ENCODE results near the gene FAM43B. TPM values are rescaled to one million over a fixed set of nuclear protein-coding genes. Genes with fewer than 3 reads are reported as not detected.
A peak's percentile ranks its signal among the peaks of the same experiment; 100 is the strongest.

FAM43B gene
- total RNA-seq: under 1 TPM; 0.16 to 0.33 (median 0.29) TPM

DNA sequence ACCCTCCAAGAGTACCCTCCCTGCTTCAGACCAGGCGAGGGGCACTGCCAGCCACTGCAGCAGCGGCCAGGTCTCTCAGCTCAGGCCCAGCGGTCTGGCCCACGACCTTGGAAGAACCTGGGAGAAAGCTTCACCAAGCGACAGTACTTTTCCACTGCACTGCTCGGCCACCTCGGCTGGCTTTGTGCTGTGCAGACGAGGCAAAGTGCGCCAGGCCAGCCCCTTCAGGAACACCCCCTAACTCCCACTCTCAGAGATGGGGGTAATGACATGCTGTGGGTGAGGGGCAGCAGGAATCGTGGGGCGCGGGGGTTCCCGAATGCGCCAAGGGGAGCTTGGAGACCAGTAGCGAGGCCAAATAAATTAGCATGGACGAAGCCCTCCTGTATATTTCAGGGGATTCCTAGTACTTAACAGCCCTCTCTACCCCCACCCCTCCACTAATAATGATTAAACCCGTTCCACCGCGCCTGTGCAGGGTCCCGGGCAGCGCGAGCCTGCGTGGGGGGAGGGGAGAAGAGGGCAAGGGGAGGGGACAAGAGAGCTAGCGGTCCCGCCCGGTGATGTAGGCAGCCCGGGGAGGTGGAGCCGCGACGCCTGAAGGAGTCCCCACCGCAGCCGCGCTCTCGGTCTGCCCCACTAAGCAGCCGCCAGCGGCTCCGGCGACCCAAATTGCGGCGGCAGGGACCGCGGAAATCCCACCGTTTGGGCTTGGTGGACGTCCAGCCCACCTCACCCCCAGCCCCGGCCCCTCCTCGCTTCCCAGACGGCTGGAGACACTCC is at the start of gene FAM43B:
Gene FAM43B (plus strand): TSS at position 629 of the 783 bp plus-strand sequence. CDS start 401 bp downstream, outside the sequence.
- no peak for DNase-seq (ENCODE audit: low spot score in 2 of 2)
- Histone ChIP-seq H3K27me3 (peaks cover 0 to 35% of the 10 kb centered on the region in 2 donors), H3K4me3 (peak within 1 kb of the TSS; percentile 50 to 69 (median 52)), H3K27ac (peak within 1 kb of the TSS in 1 of 2 donors; percentile 78), H3K36me3 (no peaks in the 10 kb centered on the region), H3K9me3 (no peaks in the 10 kb centered on the region), H3K4me1 (peaks cover 0 to 6% of the 10 kb centered on the region in 2 donors)
- intact Hi-C loops (cut with DNase I; ENCODE audit: low total_unique reads): no loop called here
- TF ChIP-seq, protein P1, sequence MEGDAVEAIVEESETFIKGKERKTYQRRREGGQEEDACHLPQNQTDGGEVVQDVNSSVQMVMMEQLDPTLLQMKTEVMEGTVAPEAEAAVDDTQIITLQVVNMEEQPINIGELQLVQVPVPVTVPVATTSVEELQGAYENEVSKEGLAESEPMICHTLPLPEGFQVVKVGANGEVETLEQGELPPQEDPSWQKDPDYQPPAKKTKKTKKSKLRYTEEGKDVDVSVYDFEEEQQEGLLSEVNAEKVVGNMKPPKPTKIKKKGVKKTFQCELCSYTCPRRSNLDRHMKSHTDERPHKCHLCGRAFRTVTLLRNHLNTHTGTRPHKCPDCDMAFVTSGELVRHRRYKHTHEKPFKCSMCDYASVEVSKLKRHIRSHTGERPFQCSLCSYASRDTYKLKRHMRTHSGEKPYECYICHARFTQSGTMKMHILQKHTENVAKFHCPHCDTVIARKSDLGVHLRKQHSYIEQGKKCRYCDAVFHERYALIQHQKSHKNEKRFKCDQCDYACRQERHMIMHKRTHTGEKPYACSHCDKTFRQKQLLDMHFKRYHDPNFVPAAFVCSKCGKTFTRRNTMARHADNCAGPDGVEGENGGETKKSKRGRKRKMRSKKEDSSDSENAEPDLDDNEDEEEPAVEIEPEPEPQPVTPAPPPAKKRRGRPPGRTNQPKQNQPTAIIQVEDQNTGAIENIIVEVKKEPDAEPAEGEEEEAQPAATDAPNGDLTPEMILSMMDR (IDR thresholded peaks at IDR 0.05): no peak

- Histone ChIP-seq H3K36me3 (peaks cover 3% of the 10 kb centered on the region), H3K4me1 (no peaks in the 10 kb centered on the region), H3K27ac (no peak overlapping the region), H3K4me3 (no peak overlapping the region), H3K27me3 (no peaks in the 10 kb centered on the region), H3K9me3 (no peaks in the 10 kb centered on the region)
- intact Hi-C loops (cut with DNase I; ENCODE audit: low total_unique reads): loop anchor here (5.0 kb wide), 1 partner anchor 797 kb away; no protein-coding TSS in a partner anchor
- no peak for DNase-seq (ENCODE audit: low spot score in 2 of 2)
- TF ChIP-seq POLR2AphosphoS5 (IDR thresholded peaks at IDR 0.05) (no peak), POLR2A (IDR thresholded peaks at IDR 0.05) (no peak)
- TF ChIP-seq, protein P1 (IDR thresholded peaks at IDR 0.05): no peak
Measured at GRCh38 chr1:20505488-20505887, 46.9 kb upstream of the FAM43B start.

- TF ChIP-seq POLR2A (IDR thresholded peaks at IDR 0.05) (no peak), POLR2AphosphoS5 (IDR thresholded peaks at IDR 0.05) (no peak)
- TF ChIP-seq, protein P1 (IDR thresholded peaks at IDR 0.05): no peak
- H3K4me1 ChIP-seq: no peaks in the 10 kb centered on the region
- peak overlapping the region in 1 of 2 donors; percentile 90 for H3K27ac ChIP-seq
- peak overlapping the region; percentile 63 to 94 (median 78) for H3K4me3 ChIP-seq
- H3K36me3 ChIP-seq: no peaks in the 10 kb centered on the region
- intact Hi-C loops (cut with DNase I; ENCODE audit: low total_unique reads): loop anchor here (5.0 kb wide), 1 partner anchor 795 kb away; no protein-coding TSS in a partner anchor
- no peaks in the 10 kb centered on the region for H3K9me3 ChIP-seq
- H3K27me3 ChIP-seq: no peaks in the 10 kb centered on the region
- no peak for DNase-seq (ENCODE audit: low spot score in 2 of 2)
Measured at GRCh38 chr1:20507248-20507563, 45.2 kb upstream of the FAM43B start.

- Histone ChIP-seq H3K27me3 (no peaks in the 10 kb centered on the region), H3K27ac (peak within 1 kb of the TSS; percentile 86 to 90), H3K36me3 (no peaks in the 10 kb centered on the region), H3K4me3 (peak within 1 kb of the TSS; percentile 63 to 94 (median 78)), H3K4me1 (no peaks in the 10 kb centered on the region), H3K9me3 (no peaks in the 10 kb centered on the region)
- TF ChIP-seq POLR2AphosphoS5 (IDR thresholded peaks at IDR 0.05): peak; percentile 89 to 93 (median 91)
- TF ChIP-seq POLR2A (IDR thresholded peaks at IDR 0.05): peak; percentile 73
- TF ChIP-seq, protein P1 (IDR thresholded peaks at IDR 0.05): no peak
- intact Hi-C loops (cut with DNase I; ENCODE audit: low total_unique reads): loop anchor here (5.0 kb wide), 1 partner anchor 795 kb away; no protein-coding TSS in a partner anchor
- DNase-seq (ENCODE audit: low spot score in 2 of 2): peak; percentile 90 to 93
Measured at GRCh38 chr1:20507564-20508410, 44.6 kb upstream of the FAM43B start, which contains the start of gene MUL1. MUL1 (minus strand) TSS chr1:20508151; CDS start chr1:20508024, 127 bp downstream.
